ENCODE results near the gene DYSF.
"Not testable (repeated sequence)": the region's sequence is repeated elsewhere in the genome, so short reads cannot be mapped to it uniquely, and the experiment has no call there.

DYSF gene

DNA sequence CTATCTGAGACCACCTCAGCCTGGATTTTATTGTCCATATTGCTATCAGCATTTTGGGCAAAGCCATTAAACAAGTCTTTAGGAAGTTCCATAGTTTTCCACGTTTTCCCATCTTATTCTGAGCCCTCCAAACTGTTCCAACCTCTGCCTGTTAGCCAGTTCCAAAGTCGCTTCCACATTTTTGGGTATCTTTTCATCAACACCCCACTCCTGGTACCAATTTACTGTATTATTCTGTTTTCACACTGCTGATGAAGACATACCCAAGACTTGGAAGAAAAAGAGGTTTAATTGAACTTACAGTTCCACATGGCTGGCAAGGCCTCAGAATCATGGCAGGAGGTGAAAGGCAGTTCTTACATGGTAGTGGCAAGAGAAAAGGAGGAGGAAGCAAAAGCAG, 204.9 kb downstream of the DYSF start:
- DNase-seq (ENCODE audit: low read depth): not testable (repeated sequence)

DNA sequence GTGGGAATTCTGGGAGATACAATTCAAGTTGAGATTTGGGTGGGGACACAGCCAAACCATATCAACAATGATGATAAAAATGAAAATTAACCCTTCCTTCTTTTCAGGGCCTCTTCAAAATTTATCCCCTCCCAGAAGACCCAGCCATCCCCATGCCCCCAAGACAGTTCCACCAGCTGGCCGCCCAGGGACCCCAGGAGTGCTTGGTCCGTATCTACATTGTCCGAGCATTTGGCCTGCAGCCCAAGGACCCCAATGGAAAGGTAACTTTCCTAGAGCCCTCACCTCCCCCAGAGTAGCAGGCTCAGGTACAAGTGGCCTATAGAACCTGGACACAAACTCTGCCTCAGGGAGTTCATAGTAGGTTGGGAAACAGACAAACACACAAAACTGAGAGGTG, 205.4 kb downstream of the DYSF start:
- DNase-seq (ENCODE audit: low read depth): no peak

DNA sequence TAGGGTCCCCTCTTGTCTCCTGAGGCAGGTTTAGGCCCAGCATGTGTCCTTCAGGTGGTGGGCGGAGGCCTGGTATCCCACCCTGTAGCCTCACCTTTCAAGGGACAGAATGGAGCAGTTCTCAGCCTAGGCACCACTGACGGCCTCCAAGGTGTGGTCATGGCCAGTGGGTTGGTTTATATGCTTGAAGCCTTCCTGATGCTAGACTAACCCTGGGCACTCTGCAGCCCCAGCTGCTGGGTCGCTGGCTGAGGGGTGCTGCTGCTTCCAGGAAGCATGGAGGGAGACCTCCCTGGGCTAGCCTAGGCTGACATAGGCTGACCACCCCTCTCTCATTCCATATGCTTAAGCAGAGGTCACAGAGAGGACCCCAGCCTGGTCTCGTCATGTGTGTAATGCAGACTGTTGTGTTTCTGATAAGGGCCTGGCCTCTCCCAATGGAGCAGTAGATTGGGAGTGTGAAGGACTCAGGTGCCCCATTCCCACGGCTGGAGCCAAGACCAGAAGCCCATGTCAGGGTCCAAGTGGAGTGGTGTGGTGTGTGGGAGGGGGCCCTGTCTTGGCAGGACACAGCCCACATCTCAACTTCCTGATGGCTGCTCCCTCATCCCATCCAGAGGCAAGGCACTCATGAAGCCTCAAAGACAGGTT, 206.6 kb downstream of the DYSF start:
- DNase-seq (ENCODE audit: low read depth): no peak

DNA sequence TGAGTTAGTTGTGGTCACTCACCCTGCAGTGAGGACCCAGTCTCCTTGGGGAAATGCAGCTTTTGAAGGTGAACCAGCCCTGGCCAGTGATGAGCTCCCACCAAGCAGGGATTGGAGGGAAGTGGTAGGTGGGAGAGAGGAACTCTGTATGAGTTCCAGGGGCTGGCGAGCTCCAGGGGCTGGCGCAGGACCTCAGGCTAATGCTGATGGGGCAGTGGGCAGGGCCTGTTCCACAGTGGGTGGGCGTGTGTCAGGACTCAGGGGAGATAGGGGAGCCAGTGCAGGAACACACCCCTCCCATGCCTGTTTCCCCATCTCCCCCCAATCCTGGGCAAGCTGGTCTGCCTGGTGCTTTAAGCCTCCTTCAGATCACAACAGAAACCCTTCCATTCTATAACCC, 208.4 kb downstream of the DYSF start:
- DNase-seq (ENCODE audit: low read depth): no peak

DNA sequence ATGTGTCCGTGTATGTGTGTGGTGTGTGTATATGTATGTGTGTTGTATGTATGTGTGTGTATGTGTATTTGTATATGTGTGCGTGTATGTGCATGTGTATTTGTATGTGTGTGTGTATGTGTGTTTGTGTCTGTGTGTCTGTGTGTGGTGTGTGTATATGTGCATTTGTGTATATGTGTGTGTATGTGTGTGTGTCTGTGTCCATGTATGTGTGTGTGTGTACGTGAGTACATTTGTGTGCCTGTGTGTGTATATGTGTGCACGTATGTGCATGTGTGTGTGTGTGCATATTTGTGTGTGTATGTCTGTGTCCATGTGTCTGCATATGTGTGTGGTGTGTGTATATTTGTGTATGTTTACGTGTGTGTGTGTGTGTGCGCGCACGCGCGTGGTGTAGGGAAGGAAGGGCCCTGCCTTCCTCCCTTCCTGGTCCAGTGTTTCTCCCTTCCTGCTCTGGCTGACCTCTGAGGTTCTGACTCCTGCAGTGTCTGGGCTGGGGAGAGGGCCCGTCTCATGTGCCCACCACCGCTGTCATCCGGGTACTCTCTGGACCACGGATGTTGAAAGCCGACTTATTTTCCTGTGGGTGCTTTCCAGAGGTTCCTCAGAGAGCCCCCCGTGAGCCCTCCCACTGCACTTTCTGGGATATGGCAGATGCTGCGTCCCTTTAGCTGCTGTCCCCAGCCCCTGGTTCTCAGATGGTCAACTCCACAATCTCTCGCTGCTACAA, 209.5 kb downstream of the DYSF start:
- no peak for DNase-seq (ENCODE audit: low read depth)

DNA sequence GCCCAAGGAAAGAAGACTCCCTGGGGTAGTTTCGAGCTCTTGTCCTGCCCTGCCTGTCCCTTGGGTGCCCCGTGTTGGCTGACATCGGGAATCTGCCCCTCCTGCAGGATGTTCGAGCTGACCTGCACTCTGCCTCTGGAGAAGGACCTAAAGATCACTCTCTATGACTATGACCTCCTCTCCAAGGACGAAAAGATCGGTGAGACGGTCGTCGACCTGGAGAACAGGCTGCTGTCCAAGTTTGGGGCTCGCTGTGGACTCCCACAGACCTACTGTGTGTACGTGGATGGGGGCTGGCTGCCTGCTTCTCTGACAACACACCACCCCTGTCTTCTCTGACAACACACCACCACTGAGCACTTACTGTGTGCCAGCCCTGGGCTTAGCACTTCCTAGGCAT, 210.8 kb downstream of the DYSF start:
- no peak for DNase-seq (ENCODE audit: low read depth)

DNA sequence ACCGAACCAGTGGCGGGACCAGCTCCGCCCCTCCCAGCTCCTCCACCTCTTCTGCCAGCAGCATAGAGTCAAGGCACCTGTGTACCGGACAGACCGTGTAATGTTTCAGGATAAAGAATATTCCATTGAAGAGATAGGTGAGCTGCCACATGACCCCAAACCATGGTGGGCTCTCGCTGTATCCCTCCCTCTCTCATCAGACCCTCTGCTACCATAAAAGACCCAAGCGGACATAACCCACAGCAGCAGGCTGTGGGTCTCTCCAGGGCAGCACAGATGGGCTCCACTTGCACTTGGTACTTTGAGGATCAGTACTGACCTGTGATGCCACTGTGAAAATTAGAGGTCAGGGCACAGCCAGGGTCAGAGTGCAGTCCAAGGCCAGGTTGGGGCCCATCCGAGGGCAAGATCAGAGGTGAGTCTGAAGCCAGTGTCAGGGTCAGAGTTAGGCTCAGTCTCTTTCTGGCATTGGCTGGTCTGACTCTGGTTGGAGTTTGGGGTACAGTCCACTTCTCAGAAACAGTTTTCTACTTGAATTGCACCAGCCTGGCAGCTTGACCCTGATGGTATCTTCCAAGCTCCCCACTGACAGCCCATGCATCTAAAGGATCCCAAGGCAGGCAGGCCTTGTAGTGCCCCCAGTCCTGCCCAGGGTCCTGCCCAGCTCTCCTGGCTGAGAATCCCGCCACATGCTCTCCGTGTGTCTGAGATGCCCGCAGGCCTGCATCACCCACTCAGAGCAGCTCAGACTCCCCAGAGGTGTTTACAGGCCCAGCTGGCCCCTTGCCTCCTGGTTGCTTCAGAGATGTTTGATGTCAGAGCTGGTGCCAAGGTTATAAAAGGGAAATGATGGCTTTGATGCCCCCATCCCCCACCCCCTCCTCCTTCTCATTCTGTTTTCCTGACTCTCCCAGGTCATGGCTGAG, 212.1 kb downstream of the DYSF start:
- no peak for DNase-seq (ENCODE audit: low read depth)

DNA sequence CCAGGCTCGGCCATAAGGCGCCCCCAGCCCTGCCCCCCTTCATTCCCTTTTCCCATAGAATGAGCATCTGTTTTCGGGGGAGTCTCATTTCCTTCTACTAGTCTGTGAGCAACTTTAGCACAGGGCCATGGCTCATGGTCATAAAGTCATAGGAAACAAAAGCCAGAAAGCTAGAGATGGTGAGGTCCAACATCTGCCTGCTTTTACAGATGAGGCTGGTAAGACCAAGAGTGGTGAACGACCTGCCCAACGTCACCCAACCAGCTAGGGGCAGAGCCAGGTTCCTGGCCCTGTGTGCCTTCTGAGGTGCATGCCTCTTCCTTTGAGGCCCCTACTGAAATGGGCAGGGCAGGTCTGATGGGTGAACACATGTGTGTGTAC, 212.7 kb downstream of the DYSF start:
- no peak for DNase-seq (ENCODE audit: low read depth)

DNA sequence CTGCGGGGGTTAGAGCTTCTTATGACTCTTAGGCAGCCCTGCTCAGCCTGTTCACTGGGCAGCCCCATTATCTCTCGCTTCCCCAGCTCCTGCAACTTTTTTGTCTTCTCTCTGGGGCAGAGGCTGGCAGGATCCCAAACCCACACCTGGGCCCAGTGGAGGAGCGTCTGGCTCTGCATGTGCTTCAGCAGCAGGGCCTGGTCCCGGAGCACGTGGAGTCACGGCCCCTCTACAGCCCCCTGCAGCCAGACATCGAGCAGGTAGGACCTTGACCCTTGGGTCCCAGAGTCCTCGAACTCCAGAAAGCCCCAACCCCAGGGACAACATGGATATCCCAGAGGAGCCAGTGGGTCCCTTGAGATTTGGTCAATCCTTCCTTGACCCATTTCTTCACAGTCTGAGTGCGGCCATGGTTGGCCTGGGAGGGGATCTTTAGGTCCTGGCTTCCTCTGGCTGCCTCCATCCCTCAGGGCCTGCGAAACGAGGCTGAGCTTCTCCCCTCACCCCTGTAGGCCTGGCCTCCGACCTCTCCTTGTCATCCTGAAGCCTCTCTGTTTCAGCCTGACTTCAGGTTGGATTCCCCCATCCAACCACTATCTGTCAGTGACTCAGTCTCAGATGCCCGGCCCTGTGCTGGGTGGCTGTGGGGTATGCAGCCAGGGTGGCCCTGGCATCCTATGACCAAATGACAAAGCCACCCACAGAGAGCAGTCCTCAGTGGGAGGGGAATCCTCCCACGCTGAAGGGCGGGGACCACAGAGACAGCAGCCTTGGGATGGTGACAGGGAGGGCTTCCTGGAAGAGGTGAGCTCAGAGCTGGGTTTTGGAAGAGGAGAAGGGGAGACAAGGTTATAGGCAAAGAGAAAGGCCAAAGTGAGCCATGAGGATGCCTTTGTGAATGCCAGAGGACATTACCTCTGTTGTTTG, 214.2 kb downstream of the DYSF start:
- no peak for DNase-seq (ENCODE audit: low read depth)

DNA sequence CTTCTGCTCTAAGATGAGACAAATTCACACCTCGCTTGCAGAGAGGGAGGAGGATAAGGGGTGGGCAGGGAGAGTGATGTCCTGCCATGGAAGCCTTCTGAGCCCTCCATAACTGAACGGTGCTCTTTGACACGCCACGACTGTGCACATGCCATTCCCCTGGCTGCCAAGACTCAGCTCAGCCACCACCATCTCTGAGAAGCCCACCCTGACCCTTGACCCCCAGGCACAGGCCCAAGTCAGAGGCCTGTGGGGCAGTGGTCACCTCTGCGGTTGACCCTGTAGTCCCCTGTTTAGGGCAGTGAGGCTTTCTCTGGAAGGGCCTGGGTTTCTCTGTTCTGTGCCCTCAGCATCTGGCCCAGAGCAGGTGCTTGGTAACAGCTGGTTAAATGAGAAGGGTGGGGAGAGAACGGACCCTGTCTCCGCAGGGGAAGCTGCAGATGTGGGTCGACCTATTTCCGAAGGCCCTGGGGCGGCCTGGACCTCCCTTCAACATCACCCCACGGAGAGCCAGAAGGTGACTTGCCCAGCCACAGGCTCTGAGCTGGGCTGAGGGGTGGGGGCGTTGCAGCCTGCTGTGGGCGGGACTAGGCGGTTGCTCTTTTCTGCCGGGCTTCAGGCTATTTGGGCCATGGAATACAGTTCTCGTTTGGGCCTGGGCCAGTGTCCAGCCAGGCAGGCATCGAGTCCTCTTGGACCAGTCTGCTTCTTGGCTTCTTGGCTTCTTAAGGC, 215.1 kb downstream of the DYSF start:
- DNase-seq (ENCODE audit: low read depth): no peak

DNA sequence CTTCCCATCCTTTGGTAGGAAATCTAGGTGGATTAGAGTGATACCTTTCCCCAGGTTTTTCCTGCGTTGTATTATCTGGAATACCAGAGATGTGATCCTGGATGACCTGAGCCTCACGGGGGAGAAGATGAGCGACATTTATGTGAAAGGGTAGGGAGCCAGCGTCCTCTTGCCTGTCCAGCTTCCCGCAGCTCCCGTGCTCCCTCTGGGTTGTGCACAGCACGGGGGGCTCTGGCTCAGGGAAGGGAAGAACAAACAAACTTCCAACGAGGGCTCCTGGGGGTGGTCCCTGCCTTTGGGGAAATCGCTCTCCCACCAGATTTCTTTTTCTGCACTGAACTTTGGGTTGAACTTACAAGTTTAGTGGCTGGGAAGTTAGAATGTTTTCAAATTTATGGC, 215.7 kb downstream of the DYSF start:
- DNase-seq (ENCODE audit: low read depth): no peak

DNA sequence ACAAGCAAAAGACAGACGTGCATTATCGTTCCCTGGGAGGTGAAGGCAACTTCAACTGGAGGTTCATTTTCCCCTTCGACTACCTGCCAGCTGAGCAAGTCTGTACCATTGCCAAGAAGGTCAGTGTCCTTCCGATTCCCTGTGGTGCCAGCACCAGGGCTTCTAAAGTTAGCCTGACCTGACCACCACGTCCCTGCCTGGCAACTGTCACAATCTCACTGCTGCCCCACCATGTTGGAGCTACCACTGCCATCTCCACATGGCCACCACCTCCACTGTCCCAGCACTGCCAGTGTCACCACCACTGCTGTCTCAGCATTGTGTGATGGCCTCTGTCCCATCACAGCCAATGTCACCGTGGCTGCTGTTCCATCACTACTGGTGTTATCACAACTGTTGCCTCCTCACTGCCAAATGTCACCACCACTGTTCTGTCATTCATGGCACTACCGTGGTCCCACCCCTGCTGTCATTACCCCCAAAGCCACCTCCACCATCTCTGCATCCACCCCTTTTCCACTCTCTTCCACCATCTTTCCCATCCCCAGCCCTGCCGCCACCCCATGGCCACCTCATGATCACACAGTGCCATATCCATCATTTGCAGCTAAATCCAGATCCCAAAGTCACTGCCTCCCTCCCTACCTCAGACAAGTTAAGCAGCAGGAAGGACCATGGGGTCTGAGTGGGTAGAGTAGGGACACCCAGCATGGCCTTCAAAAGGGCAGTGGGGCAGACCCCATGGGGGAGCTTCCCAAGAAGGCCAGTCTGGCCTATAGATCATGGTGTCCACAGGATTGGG, 216.5 kb downstream of the DYSF start:
- DNase-seq (ENCODE audit: low read depth): no peak

DNA sequence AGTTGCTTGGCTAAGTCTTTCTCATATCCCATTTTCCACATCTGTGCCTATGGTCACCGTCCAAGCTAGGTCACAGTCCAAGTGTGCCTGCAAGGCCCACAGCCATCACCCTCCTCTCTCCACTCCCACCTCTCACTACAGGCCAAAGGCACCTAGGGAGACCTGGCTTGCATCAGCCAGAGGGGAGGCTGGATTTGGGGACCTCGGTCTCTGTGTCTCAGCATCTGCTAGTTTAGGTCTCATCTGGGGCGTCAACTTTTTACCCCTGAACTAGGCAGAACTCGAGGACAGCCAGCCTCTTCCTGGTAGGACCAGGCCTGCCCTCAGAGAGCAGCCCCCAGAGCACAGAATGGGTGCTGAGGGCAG, 217.1 kb downstream of the DYSF start:
- DNase-seq (ENCODE audit: low read depth): no peak

DNA sequence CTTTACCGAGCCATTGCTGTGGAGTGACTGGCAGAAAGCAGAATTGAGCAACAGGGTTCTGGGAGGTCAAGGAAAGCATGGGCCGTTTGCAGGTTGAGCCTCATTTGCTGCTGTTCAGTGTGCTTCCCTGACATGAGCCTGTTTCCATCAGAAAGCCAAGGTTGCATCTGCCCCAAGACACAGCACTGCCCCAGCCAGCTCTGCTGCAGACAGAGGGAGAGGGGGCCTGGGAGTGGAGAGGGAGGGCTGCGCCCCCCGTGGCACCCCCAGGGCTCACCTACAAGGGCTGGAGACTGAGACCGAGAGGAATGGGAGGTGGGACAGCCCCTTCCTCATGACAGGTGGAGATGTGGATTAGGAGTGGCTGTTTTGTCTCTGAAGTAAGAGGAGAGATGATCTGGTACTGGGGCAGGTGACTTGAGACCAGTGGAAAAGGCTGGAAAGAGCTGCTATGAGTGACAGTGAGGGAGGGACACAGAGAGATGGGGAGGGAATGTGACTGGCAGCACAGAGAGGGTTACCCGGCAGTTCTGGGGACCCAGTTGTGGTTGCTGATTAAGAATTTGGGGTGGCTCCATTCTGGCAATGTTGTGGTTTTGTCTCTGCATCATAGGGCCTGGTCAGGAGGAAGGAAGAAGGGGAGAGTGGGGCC, 218.0 kb downstream of the DYSF start:
- DNase-seq (ENCODE audit: low read depth): no peak

DNA sequence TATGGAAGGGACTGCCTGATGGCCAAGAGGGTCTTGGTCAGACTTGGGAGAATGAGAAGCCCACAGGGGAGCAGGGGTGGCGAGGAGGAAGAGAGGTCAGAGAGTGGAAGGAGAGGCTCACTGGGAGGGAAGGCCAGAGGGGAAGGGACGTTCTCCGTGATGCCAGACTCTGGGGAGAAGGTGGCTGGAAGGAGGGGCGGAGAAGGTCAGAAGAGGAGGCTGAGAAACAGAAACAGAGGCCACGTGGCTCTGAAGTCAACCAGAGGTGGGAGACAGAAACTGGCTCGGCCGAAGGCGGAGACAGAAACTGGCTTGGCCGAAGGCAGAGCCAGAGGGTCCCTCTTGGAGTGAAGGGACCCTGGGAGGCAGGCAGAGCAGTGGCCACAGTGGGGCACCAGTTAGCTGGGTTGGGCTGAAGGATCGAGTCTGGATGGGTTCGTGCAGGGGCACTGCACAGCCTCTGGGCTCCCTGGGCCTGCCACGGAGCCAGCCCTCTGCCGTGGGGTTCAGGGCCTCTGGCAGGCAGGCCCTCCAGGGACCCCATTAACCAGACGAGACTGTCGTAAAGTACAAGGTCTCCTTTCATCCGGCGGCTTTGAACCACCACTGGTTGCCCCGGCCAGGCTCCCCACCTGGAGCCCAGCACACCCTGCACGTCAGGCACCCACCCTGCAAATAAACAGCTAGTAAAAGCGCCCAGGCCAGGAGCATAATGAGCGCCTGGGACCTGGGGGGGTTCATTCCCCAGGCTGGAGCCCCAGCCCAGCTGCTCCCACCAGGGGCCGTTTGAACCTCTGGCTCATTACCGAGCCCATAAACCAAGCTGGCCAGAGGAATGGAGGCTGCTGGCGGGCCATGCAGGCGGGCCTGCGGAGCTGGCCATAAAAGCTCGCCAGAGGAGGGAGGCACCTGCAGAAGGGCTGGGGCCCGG, 218.8 kb downstream of the DYSF start:
- DNase-seq (ENCODE audit: low read depth): no peak

DNA sequence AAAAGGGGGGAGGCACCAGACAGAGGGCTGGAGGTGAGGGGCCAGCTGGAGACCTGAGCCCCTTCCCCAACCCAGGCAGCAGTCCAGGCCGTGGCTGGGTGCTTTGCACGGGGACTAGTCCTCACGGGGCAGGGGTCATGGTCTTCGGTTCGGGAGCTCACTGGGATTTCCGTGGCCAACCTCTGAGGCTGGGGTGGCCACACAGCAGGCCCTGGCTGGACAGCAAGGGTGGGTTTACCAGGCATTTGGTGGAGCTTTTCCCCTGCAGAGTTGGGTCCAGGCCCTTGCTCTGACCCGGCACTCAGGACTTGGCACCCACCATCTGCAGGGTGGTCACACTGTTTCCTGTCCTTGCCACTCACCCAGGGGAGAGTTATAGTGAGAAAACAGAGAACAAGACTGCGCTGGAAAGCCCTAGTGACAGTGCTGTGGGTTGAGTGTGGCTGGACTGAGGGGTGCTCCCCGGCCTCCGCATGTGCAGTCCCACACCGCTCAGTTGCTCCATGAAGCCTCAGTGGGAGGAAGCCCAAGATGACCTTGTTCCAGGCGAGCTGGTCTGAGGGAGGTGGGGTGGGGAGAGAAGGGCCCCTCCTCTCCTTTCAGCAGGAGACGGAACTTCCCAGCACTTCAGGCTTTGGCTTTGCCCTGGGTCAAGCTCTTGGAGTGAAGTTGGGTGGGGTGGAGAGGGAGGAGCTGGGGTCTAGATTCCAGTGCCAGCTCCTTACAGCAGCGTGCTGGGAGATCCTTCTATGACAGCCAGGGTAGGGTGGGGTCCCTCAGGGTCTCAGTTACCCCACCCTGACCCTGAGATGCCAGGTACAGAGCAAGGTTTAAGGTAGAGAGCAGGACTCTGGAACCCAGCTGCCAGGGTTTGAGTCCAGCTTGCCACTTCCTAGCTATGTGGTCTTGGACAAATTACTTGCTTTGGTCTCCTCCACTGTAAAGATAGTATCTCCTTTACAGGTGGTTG, 219.8 kb downstream of the DYSF start:
- no peak for DNase-seq (ENCODE audit: low read depth)

DNA sequence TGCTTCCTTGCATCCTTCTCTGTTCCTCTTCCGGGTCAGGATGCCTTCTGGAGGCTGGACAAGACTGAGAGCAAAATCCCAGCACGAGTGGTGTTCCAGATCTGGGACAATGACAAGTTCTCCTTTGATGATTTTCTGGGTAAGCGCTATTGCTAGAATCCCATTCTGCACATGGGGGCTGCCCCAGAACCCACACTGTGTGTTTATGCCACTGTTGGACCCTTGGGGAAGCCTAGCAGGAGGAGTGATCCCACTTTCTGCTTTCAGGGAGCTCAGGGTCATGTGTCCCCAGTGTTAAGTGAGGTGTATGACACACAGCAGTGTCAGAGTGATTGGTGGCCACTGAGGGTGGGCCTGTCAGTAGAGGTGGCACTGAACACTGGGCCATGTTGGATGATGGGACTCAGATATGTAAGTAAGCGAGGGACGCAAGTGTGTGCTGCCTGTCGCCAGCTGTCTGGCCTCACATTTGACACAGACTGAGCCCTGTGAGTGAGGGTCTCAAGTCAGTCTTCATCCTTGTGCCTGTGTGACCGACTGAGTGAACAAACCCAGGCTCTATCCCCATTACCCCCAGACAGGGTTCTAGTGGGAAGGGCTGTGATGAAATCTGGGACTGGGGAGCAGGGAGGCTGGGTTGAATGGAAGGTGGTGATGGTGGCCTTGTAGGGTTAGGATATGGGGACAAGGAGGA, 220.9 kb downstream of the DYSF start:
- no peak for DNase-seq (ENCODE audit: low read depth)

Measured in activated T-cell treated with anti-CD3 and anti-CD28 coated beads for 48 hours (primary cell).